NCI-H128 (cell line): ENCODE measurements around the gene SRPK2.
"Not testable (repeated sequence)": the region's sequence is repeated elsewhere in the genome, so short reads cannot be mapped to it uniquely, and the experiment has no call there.

Source experiments
- DNase-seq: peaks from one replicate; lab custom pipeline; 2025; ENCODE audit not compliant: unreplicated experiment; lab: John Stamatoyannopoulos, UW

Gene SRPK2

GRCh38 chr7:105195891-105196290 is 192.8 kb downstream of the SRPK2 start:
- no peak for DNase-seq

DNA sequence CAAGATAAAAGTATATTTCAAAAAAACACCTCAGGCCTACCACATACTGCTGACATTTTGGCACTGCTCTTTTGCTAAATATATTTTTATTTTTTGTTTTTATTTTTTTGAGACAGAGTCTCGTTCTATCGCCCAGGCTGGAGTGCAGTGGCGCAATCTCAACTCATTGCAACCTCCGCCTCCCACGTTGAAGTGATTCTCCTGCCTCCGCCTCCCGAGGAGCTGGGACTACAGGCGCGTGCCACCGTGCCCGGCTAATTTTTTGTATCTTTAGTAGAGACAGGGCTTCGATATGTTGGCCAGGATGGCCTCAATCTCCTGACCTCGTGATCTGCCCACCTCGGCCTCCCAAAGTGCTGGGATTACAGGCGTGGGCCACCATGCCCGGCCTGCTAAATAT is 193.8 kb downstream of the SRPK2 start:
- DNase-seq = not testable (repeated sequence)

DNA sequence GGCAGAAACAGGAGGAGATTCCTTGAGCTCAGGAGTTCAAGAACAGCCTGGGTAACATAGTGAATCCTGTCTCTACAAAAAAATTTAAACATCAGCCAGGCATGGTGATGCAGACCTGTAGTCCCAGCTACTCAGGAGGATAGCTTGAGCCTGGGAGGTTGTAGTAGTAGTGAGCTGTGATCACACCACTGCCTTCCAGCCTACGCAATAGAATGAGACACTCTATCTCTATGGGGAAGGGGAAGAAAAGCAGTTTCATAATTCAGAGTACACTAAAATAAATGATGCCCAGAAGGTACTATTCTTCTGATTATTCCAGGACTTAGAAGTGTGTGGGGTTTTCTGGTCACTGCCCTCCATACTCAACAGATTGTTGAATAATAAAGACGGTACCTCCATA is 197.4 kb downstream of the SRPK2 start:
- DNase-seq = no peak

DNA sequence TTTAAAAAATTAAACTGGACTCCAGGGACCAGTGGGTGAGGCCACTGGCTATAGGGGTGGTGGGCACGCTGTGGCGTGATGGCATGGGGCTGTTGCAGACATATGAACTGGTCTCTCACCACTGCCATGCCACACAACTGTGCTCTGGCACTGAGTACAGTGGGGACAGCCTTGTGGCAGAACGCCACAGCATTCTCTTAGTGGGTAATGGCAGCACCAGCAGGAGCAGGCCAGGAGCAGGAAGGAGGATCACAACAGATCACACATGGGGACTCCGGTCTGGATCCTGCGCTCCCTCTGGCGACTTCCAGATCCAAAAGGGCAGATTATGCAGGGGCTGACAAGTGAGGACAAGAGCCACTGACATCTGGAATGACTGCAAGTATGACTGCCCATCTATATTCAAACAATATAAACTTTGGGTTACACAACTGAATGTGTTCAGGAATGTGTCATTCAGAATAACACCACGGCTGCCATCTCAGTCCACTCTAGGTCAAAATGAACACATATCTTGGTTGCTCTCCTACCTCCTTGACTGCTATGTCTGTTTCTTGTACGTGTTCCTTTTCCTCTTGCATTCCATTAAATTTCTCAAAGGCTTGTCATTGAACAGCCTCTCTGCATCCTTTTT is 198.7 kb downstream of the SRPK2 start:
- DNase-seq = no peak

DNA sequence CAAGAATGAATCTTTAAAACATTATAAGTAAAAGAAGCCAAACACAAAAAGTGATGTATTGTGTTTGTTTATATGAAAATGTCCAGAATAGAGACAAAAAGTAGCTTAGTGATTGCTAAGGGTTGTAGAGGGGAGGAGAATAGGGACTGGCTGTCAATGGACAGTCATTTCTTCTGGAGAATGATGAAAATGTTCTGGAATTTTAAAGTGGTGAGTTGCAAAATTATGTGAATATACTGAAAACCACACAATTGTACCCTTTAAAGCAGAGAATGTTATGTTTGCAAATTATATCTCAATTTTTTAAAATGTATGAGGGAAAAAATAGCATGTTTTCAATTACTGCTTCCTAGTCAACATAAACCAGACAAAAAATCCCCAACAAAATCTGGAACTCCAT is 200.5 kb downstream of the SRPK2 start:
- no peak for DNase-seq

DNA sequence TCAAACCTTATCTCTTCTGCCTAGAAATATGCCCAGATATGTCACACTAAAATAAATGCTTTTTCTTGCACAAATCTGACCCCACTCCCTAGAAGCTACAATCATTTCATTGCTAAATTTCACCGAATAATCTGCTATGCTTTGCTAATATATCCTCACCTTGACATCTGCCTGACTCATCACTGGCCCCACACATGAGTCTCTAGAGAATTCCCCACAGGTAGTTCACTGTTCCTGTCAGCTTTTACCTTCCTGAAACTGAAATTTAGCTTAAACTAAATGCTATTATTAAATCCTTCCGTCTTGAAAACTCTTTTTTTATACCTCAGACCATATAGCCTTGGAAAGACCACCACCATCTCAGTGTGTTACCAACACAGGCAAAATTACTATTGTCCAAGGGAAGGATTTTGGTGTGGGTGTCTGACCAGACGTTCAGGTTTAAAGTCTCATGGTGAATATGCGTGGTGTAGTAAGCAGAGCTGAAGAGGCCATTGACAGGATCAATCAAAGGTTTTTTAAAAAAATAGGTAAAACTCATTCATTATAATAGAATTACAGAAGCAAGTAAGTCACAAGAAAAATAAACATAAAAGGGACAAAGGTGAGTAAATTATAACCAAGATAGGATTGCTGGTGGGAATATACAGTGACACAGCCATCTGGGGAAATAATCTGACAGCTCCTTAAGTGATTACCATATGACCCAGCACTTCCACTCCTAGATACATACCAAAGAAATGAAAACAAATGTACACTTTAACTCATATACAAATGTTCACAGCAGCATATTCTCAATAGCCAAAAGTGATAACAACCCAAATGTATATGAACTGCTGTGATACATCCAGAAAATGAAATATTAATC is 201.2 kb downstream of the SRPK2 start:
- DNase-seq = no peak

DNA sequence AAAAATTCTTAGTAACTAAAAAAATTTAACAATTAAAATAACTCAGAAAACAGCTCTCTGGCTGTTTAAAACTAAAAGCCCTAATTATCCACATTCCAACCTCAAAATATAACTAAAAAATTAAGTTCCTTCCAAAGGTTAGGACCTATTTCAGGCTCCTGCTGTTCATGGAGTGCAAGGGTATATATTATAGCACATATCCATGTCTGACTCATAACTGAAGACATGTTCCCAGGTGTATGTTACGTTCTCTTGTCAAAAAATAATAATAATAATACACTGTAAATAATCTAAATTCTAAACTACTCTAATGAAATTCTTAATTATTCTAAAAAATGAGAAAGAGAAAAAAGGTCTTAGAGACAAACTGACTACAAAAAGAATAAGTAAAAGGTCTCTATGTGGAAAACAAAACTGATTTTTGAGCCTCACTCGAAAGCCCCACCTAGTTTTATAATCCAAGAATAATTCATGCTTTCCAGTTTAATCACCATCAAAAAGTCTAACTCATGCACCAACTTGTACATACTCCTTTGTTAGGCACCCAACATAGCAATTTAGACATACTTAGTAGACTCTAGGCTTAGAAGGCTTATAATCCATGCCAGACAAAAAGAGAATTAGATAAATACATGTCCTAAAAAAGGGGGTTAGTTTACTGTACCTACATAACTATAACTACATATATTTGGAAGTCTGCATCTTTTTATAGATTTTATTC is 203.3 kb downstream of the SRPK2 start:
- no peak for DNase-seq

DNA sequence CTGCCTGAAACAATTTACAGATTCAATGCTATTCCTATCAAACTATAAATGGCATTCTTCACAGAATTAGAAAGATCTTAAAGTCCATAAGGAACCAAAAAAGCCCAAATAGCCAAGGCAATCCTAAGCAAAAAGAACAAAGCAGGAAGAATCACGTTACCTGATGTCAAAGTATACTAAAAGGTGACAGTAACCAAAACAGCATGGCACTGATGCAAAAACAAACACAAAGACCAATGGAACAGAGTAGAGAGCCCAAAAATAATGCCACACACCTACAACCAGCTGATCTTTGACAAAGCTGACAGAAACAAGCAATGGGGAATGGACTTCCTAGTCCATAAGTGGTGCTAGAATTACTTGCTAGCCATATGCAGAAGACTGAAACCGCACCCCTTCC is 208.7 kb downstream of the SRPK2 start:
- DNase-seq = no peak

- no peak for DNase-seq
Observed at GRCh38 chr7:105178928-105179541, 209.7 kb downstream of the SRPK2 start.

DNA sequence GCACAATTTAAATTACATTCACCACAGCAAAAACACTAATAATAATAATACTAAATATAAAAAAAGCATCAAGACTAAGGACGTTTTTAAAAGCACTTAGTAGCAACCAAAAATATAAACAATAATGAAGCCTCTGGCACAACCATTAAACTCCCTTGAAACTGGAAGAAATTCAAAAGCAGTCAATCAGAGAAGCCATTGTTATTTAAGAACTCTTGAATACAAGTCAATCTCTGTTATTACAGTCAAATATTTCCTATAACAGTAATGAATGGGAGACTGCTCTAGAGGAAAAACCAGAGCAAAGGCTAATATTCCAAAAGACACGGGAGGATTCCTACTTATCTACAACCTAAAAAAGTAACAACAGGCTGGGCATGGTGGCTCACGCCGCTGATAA is 210.5 kb downstream of the SRPK2 start:
- no peak for DNase-seq

DNA sequence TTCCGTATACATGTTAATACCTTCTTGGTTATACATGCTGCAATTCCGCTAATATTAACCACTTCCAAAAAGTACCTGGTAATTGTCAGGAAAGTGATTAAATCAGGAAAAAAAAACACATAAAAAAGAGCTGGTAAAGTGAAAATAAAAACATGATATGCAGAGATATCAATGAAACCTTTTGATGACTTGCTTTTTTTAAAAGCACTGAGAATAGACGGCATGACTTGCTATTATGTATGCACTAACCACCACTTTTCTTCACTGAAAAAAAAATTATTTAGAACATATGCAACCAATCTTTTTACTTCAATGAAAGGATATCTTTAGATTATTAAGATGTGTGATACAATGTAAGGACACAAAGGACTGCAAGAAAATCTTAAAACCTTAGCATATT is 211.7 kb downstream of the SRPK2 start:
- DNase-seq = no peak

DNA sequence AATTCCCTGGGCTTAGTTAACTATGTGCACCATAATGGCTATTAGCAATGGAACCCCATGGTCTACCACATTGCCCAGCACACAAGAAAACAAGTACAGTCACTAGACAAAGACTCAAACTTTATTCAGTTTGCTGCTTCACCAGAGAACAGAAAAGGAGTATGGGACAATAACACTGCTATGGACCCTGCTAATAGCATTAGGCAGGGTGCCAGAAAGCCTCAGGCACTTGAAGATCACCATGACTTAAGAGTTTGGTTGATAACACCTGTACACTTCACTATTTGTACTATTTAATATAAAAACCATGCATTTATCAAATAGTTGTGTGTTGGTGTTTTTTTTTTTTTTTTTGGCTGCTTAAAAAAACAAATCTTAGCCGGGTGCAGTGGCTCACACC is 215.1 kb downstream of the SRPK2 start:
- DNase-seq = no peak

DNA sequence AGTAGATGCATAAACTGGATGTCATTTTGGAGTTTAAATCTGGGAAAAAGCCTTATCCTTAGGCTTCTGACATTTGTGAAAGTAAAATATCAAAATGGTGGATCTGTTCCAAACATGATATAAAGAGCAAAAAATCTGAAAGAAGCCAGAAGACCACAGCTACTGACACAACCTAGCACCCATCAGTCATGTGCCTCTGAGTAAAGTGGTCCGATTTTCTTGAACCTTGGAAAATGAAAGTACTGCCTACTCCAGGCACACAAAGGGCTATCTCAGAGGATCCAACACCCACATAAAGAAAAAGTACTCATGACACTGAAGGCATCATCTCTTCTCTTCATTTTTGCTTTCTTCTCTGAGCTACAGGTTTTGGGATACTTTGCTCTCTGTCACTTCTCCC is 224.0 kb downstream of the SRPK2 start:
- DNase-seq = no peak

- DNase-seq = no peak
Observed at GRCh38 chr7:105163718-105164117, 225.0 kb downstream of the SRPK2 start.

DNA sequence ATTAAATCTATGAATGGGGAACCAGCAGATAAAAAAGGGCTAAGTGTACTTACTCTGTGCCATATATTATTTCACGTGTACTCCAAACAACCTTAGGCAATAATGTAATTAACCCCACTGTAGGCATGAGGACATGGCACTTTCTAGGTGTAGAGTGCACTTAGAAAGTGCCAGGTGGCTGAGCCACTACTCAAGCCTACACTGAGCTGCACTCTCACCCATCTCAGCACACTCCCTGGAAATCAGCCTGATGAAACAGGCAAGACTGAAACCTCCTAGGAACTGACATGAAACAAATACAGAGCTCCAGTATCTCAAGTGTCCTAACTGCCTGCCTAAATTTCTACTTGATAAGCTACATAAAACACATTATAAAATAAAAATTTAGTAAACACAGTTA is 227.4 kb downstream of the SRPK2 start:
- no peak for DNase-seq

DNA sequence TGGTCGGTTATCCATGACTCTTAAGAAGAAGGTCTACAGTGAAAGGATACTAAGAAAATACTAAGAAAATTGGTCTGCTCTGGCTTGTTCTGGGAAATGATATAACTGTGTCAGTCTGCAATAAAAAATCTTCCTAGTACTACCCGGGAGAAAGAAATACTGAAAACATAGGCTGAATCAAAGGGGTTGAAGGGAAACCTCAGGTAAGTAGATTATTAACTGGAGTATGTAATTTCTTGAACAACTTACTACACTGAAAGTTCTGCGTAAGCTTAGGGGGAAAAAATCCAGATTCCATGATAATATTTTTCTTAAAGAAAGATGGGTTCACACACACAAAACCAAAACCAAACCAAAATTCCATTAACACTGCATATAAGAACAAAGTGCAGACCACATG is 231.4 kb downstream of the SRPK2 start:
- no peak for DNase-seq

DNA sequence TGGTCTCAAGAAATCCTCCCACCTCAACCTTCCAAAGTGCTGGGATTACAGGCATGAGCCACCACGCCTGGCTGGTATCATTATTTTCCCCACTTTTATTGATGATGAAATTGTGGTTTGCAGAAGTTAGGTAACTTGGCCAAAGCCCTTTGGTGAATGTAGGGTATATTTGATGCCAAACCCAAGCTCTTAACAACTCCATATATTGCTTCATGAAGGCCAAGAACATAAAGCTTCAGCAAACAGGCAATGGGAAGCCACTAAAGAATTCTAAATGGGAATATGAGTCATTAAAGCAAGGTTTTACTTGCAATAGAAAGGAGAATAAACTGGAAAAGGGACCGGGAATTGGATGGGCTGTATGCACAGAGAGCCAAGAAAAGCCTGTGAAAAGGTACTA is 232.0 kb downstream of the SRPK2 start:
- DNase-seq = no peak

- DNase-seq = no peak
Observed at GRCh38 chr7:105154084-105154483, 234.6 kb downstream of the SRPK2 start.

GRCh38 chr7:105153531-105153930 is 235.2 kb downstream of the SRPK2 start:
- no peak for DNase-seq

DNA sequence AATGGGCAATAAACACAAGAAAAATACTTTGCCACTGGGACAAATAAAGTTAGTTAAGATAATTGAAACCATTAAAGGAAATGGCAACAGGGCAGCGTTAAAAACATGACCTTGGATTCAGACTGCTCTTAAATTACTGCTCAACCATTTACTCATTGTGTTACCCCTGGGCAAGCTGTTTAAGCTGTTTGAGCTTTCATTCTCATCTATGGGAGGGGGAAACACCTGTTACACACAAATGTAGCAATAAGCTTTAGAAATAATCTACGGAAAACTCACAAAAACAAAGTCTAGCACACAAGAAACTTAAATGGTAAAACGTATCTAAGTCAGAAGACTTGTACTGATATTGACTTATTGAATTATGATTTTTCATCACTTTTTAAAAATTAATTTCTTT is 237.6 kb downstream of the SRPK2 start:
- DNase-seq = no peak

DNA sequence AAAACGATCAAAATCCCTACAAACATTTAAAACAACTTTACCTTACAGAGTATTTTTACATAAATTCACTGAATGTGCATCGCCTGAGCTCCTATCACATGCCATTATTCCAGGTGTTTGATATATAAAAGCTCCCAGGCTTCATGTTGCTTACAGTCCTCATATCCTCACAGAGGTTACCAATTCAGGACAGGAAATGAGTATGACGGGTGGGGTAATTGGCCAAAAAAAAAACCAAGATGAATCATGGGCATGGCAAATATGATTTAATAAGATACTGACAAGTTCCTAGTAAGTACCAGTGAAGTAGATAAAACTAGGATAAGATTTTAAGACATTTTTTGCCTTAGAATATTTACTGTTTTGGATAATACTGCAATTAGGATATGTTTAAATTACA is 238.9 kb downstream of the SRPK2 start:
- no peak for DNase-seq

- DNase-seq = no peak
Observed at GRCh38 chr7:105141068-105141467, 247.7 kb downstream of the SRPK2 start.
